NCI-H2171 treated with DMSO at 0.1 percent for 48 hours (cell line): Measurements from ENCODE around the gene ZFYVE27.

Source experiments
- DNase-seq: peaks from one replicate; lab custom pipeline; 2025; lab: John Stamatoyannopoulos, UW

ZFYVE27 gene

GRCh38 chr10:97747573-97747972 is 10.6 kb downstream of the ZFYVE27 start:
- DNase-seq = no peak

GRCh38 chr10:97748116-97748515 is 11.2 kb downstream of the ZFYVE27 start:
- DNase-seq = no peak

GRCh38 chr10:97752956-97753355 is 16.0 kb downstream of the ZFYVE27 start:
- no peak for DNase-seq

- no peak for DNase-seq
These were observed 17.8 kb downstream of the ZFYVE27 start for GRCh38 chr10:97754726-97755125.

GRCh38 chr10:97755718-97756117 is 18.8 kb downstream of the ZFYVE27 start:
- no peak for DNase-seq

GRCh38 chr10:97757471-97757870 is 20.5 kb downstream of the ZFYVE27 start:
- DNase-seq = no peak

GRCh38 chr10:97759158-97759887 is 22.4 kb downstream of the ZFYVE27 start:
- DNase-seq = peak; percentile 20

- no peak for DNase-seq
These were observed 23.0 kb downstream of the ZFYVE27 start for GRCh38 chr10:97759946-97760345.

- DNase-seq = no peak
These were observed 23.7 kb downstream of the ZFYVE27 start for GRCh38 chr10:97760461-97761257.

GRCh38 chr10:97761331-97761865 is 24.5 kb downstream of the ZFYVE27 start:
- DNase-seq = no peak

GRCh38 chr10:97762056-97762455 is 25.1 kb downstream of the ZFYVE27 start:
- no peak for DNase-seq

- no peak for DNase-seq
These were observed 25.9 kb downstream of the ZFYVE27 start for GRCh38 chr10:97762816-97763215.

- no peak for DNase-seq
These were observed 26.5 kb downstream of the ZFYVE27 start for GRCh38 chr10:97763411-97763810.

GRCh38 chr10:97763947-97764346 is 27.0 kb downstream of the ZFYVE27 start:
- no peak for DNase-seq

GRCh38 chr10:97764519-97764931 is 27.6 kb downstream of the ZFYVE27 start:
- DNase-seq = no peak

GRCh38 chr10:97765201-97765600 is 28.3 kb downstream of the ZFYVE27 start:
- no peak for DNase-seq

GRCh38 chr10:97766106-97766810 is 29.3 kb downstream of the ZFYVE27 start:
- DNase-seq = no peak

- no peak for DNase-seq
These were observed 30.3 kb downstream of the ZFYVE27 start for GRCh38 chr10:97766996-97767924.

- no peak for DNase-seq
These were observed 31.7 kb downstream of the ZFYVE27 start for GRCh38 chr10:97768322-97769315.

GRCh38 chr10:97770255-97770654 is 33.3 kb downstream of the ZFYVE27 start:
- no peak for DNase-seq
